IMR-90 (cell line): ENCODE results near the gene STXBP6.

Experiments used
- CEBPB ChIP-seq: IDR thresholded peaks from 2 replicates; pipeline ENCODE4 v1.6.1; 2012; ENCODE audit warnings: low read depth, low read length, improper control_type of control experiment
- CTCF ChIP-seq: conservative IDR thresholded peaks from 2 replicates; pipeline ENCODE4 v1.5.1; 2012; ENCODE audit warnings: mild to moderate bottlenecking, low read depth, low read length, improper control_type of control experiment
- ELK1 ChIP-seq: fragments of 150-350 bp; IDR thresholded peaks from 2 replicates; pipeline ENCODE4 v1.6.1; 2016; ENCODE audit warnings: low read depth, mild to moderate bottlenecking, low read length, moderate library complexity, borderline replicate concordance
- FOS ChIP-seq: fragments of 150-350 bp; IDR thresholded peaks from 2 replicates; pipeline ENCODE4 v1.6.1; 2016; ENCODE audit warnings: low read depth, low read length
- MAFK ChIP-seq: IDR thresholded peaks from 2 replicates; pipeline ENCODE4 v1.6.1; 2012; ENCODE audit warnings: low read depth, low read length, improper control_type of control experiment
- MAZ ChIP-seq: IDR thresholded peaks from 2 replicates; pipeline ENCODE4 v1.6.1; 2012; ENCODE audit warnings: low read depth, mild to moderate bottlenecking, low read length, improper control_type of control experiment, moderate library complexity, borderline replicate concordance
- NFE2L2 ChIP-seq: fragments of 150-350 bp; IDR thresholded peaks from 2 replicates; pipeline ENCODE4 v1.6.1; 2016; ENCODE audit warnings: low read depth, mild to moderate bottlenecking, low read length
- POLR2A ChIP-seq: IDR thresholded peaks from 2 replicates; pipeline ENCODE4 v1.6.1; 2012; ENCODE audit warnings: mild to moderate bottlenecking, low read depth, low read length
- RAD21 ChIP-seq: IDR thresholded peaks from 2 replicates; pipeline ENCODE4 v1.6.1; 2012; ENCODE audit warnings: low read length, improper control_type of control experiment
- RCOR1 ChIP-seq: IDR thresholded peaks from 2 replicates; pipeline ENCODE4 v1.6.1; 2012; ENCODE audit warnings: mild to moderate bottlenecking, low read length, improper control_type of control experiment; ENCODE audit not compliant: insufficient replicate concordance
- RFX5 ChIP-seq: IDR thresholded peaks from 2 replicates; pipeline ENCODE4 v1.8.0; 2012; ENCODE audit warnings: low read depth, mild to moderate bottlenecking, low read length, moderate library complexity
- SMC3 ChIP-seq: fragments of 150-350 bp; IDR thresholded peaks from 2 replicates; pipeline ENCODE4 v1.6.1; 2016; ENCODE audit warnings: low read depth, mild to moderate bottlenecking, antibody characterized with exemption, low read length, moderate library complexity

DNA sequence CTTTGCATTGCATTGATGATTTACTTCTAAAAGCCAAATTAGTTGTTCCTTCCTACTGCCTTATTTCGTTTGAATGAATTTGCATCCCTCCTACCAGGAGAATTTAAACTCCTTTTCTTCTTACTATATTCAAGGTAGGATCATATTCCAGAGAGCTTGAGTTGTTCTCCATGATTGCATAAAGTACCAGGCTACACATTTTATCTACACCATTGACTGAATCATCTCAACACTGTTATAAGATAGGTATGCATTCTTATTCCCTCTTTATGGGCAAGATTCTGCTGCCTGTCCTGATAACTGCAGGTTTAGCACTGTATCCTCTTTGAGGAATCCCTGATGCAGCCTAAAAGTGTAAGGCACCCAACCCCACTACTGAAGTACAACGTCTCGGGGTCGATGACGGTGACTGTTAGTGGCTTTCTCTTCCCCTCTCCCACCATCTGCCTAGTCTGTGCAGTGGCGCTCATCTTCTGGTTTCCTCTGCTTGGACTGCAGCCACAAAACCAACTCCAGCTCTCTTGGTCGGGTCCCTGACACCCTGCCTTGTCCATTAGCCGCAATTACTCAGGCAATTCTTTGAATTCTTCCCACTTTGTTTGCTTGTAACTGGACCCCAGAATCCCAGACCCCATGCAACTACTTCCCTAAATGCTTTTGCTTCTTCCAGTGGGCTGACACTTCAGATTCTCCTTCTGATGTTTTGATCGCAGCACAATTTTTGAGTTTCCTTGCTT, 44.4 kb upstream of the STXBP6 start:
- no peak for TF ChIP-seq CTCF
- no peak for TF ChIP-seq ELK1
- peak; percentile 57; the same call in 1 of the 2 replicates for TF ChIP-seq CEBPB
- no peak for TF ChIP-seq POLR2A
- TF ChIP-seq MAZ = no peak
- no peak for TF ChIP-seq MAFK
- no peak for TF ChIP-seq NFE2L2
- no peak for TF ChIP-seq RFX5
- no peak for TF ChIP-seq FOS
- TF ChIP-seq RAD21 = no peak
- TF ChIP-seq SMC3 = no peak
- no peak for TF ChIP-seq RCOR1
